ENCODE results near the gene ATG9A.

DNA sequence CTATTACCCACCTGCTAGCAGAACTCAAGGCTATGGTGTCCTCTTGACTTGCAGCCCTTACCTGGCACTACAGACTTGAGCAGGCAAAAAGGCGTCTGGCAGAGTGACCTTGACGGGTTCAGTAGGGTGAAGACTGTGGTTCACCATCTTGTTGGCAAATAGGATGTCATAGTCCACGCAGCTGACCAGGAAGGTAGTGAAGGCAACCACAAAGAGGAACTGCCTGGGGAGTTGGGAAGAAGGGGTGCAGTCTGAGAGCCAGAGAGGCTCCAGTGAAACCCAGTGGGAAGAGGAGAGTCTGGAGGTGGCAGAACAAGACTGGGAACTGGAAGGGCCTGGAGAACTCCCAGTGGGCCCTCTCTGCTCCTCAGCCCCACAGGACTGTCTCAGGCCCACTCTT lies 4.1 kb downstream of the ATG9A start:
- no peak for TF ChIP-seq CXXC5 (CRISPR knock-in tag; IDR thresholded peaks at IDR 0.05)
- no peak for TF ChIP-seq LEF1 (IDR thresholded peaks at IDR 0.05)
